ENCODE measurements around the gene TUBB6. TPM values are rescaled to one million over a fixed set of nuclear protein-coding genes. Genes with fewer than 3 reads are reported as not detected.

The TUBB6 gene
- total and polyA plus RNA-seq, 9 donors: 230 to 347 (median 284) TPM

DNA sequence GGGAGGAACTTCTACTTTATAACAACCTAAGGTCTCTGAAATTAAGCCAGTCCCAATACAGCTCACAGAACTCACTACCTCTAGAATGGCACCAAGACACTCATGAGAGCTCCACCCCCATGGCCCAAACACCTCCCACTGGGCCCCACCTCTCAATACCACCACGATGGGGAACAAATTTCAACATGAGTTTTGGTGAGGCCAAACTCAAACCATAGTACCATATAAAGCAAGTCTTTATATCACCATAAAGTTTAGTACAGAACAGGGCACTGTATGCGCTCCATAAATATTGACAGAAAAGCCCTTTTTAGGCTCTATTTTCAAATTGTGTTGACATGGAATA lies 65.7 kb downstream of the TUBB6 start:
- no peak overlapping the region for H3K27ac ChIP-seq (ENCODE audit: low read length)
- 57% methylated on average over 1 of the region's 2 CpGs for WGBS (ENCODE audit: insufficient coverage)

DNA sequence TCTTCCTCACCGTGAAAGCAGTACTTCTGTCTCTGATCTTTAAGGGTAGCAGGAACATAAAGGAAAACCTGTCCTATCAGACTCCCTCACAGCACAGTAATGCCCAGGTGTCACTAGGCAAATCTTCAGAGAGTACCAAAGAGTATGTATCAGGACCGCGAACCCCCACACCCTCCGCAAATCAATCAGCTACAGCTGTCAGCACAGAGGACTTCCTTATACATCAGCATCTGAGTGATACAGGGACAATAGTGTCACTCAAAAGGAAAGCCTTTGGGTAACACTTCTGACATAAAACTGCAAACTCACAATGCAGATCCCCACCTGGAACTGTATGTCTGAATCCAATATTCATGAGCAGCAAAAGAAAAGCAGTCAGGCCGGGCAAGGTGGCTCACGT lies 66.4 kb downstream of the TUBB6 start:
- no peaks in the 10 kb centered on the region for H3K9me3 ChIP-seq (replicated peaks; ENCODE audit: control insufficient read depth, low read depth, low read length)
- H3K4me3 ChIP-seq (ENCODE audit: low read length): no peak overlapping the region
- 100% methylated on average over 3 of the region's 6 CpGs for WGBS (ENCODE audit: insufficient coverage)
- no peak overlapping the region for H3K27ac ChIP-seq (ENCODE audit: low read length)
- DNase-seq: no peak
- no peaks in the 10 kb centered on the region for H3K27me3 ChIP-seq (ENCODE audit: control insufficient read depth, insufficient read depth, low read length)
- H3K4me1 ChIP-seq (ENCODE audit: control insufficient read depth, insufficient read depth, low read length): peaks cover 22% of the 10 kb centered on the region
- H3K36me3 ChIP-seq (ENCODE audit: control insufficient read depth, insufficient read depth, low read length): peaks cover 5% of the 10 kb centered on the region

More for the DNA sequence above, 65.7 kb downstream of the TUBB6 start:
- Histone ChIP-seq H3K36me3 (ENCODE audit: control insufficient read depth, insufficient read depth, low read length) (peaks cover 10% of the 10 kb centered on the region), H3K4me3 (ENCODE audit: low read length) (no peak overlapping the region), H3K9me3 (replicated peaks; ENCODE audit: control insufficient read depth, low read depth, low read length) (no peaks in the 10 kb centered on the region), H3K27me3 (ENCODE audit: control insufficient read depth, insufficient read depth, low read length) (no peaks in the 10 kb centered on the region), H3K4me1 (ENCODE audit: control insufficient read depth, insufficient read depth, low read length) (peaks cover 22% of the 10 kb centered on the region)
- DNase-seq: no peak

Other genes starting within 250 kb of the TUBB6 start
- not detected for gene ANKRD62, start 214.4 kb upstream of the TUBB6 start, total RNA-seq
- under 1 TPM in 3 of 8 donors, not detected in 5; 0.04 to 0.07 (median 0.05) TPM for gene ANKRD62, start 214.4 kb upstream of the TUBB6 start, polyA plus RNA-seq (ENCODE audit: insufficient read depth in 1 of 8, insufficient read length in 8 of 8, low replicate concordance in 1 of 8)
- gene CIDEA, start 53.9 kb upstream of the TUBB6 start, total RNA-seq: not detected
- not detected for gene CIDEA, start 53.9 kb upstream of the TUBB6 start, polyA plus RNA-seq (ENCODE audit: insufficient read depth in 1 of 8, insufficient read length in 8 of 8, low replicate concordance in 1 of 8)
- 46.1 TPM for gene AFG3L2, start 69.0 kb downstream of the TUBB6 start, total RNA-seq
- gene AFG3L2, start 69.0 kb downstream of the TUBB6 start, polyA plus RNA-seq (ENCODE audit: insufficient read depth in 1 of 8, insufficient read length in 8 of 8, low replicate concordance in 1 of 8): 10 to 100 TPM; 41.0 to 50.4 (median 42.7) TPM
- gene PRELID3A, start 99.7 kb downstream of the TUBB6 start, total RNA-seq: 4.1 TPM
- gene PRELID3A, start 99.7 kb downstream of the TUBB6 start, polyA plus RNA-seq (ENCODE audit: insufficient read depth in 1 of 8, insufficient read length in 8 of 8, low replicate concordance in 1 of 8): 1 to 10 TPM; 5.0 to 7.4 (median 6.1) TPM

All from muscle of leg (tissue), 11 donors.